Measurements from ENCODE around the gene SLC49A4. TPM values are rescaled to one million over a fixed set of nuclear protein-coding genes. Genes with fewer than 3 reads are reported as not detected.
A peak's percentile ranks its signal among the peaks of the same experiment; 100 is the strongest.

SLC49A4 gene
- polyA plus RNA-seq, 1 of the 3 experiments (the other 2 are of a cell fraction): 6.4 TPM

GRCh38 chr3:122926811-122927210 is 131.9 kb downstream of the SLC49A4 start (continued):
- no peak for TF ChIP-seq YY1 (IDR thresholded peaks at IDR 0.05; ENCODE audit: low read depth)
- TF ChIP-seq MEF2A (IDR thresholded peaks at IDR 0.05; ENCODE audit: borderline replicate concordance, low read depth): no peak
- TF ChIP-seq JUND (IDR thresholded peaks at IDR 0.05): no peak
- TF ChIP-seq FOSL2 (IDR thresholded peaks at IDR 0.05; ENCODE audit: borderline replicate concordance, low read depth): no peak
- TF ChIP-seq FOXJ3 (CRISPR knock-in tag; IDR thresholded peaks at IDR 0.05): no peak

GRCh38 chr3:122927726-122928125 is 132.9 kb downstream of the SLC49A4 start:
- ChIA-PET POLR2A (no interaction called here), CTCF (interaction anchor here (1.3 to 2.7 kb wide), 3 partner anchors 15 to 100 kb away, joined by 4 to 18 read pairs (median 12); partner anchors contain the start of gene SEMA5B)
- H3K9me2 ChIP-seq: no peaks in the 10 kb centered on the region
- H3K4me1 ChIP-seq (ENCODE audit: control insufficient read depth in 1 of 2, insufficient read depth in 2 of 2, low read depth in 1 of 2, low read length in 1 of 2): peaks cover 0 to 23% of the 10 kb centered on the region in 2 experiments; a peak in 1 of 4 replicates
- no peak overlapping the region for H3K27ac ChIP-seq (ENCODE audit: low read depth in 2 of 2, low read length in 1 of 2)
- no peak overlapping the region for H3K4me2 ChIP-seq
- no peaks in the 10 kb centered on the region for H3K36me3 ChIP-seq (replicated peaks in 1 of 2; ENCODE audit: control insufficient read depth in 1 of 2, insufficient read depth in 2 of 2, low read length in 1 of 2)
- no peak overlapping the region for H2AFZ ChIP-seq (ENCODE audit: low read depth)
- H3K27me3 ChIP-seq (ENCODE audit: insufficient read depth): no peaks in the 10 kb centered on the region; the same call in 1 of the 2 replicates
- TF ChIP-seq RXRA (IDR thresholded peaks at IDR 0.05; ENCODE audit: borderline replicate concordance, low read depth) (no peak), RCOR1 (IDR thresholded peaks at IDR 0.05; ENCODE audit: low read length) (no peak), TAF1 (IDR thresholded peaks at IDR 0.05; ENCODE audit: borderline replicate concordance, low read depth, low read length) (no peak), GATA2 (CRISPR knock-in tag; IDR thresholded peaks at IDR 0.05) (no peak), NFIC (IDR thresholded peaks at IDR 0.05; ENCODE audit: borderline replicate concordance) (no peak), MEF2A (IDR thresholded peaks at IDR 0.05; ENCODE audit: borderline replicate concordance, low read depth) (no peak), TEAD4 (IDR thresholded peaks at IDR 0.05; ENCODE audit: borderline replicate concordance, insufficient read depth) (no peak), ELF1 (IDR thresholded peaks at IDR 0.05) (no peak), NRF1 (IDR thresholded peaks at IDR 0.05; ENCODE audit: low read depth, low read length) (no peak)
- TF ChIP-seq, protein P1, sequence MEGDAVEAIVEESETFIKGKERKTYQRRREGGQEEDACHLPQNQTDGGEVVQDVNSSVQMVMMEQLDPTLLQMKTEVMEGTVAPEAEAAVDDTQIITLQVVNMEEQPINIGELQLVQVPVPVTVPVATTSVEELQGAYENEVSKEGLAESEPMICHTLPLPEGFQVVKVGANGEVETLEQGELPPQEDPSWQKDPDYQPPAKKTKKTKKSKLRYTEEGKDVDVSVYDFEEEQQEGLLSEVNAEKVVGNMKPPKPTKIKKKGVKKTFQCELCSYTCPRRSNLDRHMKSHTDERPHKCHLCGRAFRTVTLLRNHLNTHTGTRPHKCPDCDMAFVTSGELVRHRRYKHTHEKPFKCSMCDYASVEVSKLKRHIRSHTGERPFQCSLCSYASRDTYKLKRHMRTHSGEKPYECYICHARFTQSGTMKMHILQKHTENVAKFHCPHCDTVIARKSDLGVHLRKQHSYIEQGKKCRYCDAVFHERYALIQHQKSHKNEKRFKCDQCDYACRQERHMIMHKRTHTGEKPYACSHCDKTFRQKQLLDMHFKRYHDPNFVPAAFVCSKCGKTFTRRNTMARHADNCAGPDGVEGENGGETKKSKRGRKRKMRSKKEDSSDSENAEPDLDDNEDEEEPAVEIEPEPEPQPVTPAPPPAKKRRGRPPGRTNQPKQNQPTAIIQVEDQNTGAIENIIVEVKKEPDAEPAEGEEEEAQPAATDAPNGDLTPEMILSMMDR (IDR thresholded peaks at IDR 0.05): no peak
- H4K20me1 ChIP-seq (ENCODE audit: insufficient read depth): no peaks in the 10 kb centered on the region
- no peaks in the 10 kb centered on the region for H3K9me3 ChIP-seq
- H3K4me3 ChIP-seq (ENCODE audit: low read depth in 2 of 2, low read length in 1 of 2): no peak overlapping the region
- no peak for DNase-seq
- 82% methylated on average over 9 of the region's 10 CpGs for WGBS (ENCODE audit: low lambda C conversion rate)
- no peaks in the 10 kb centered on the region for H3F3A ChIP-seq (replicated peaks; ENCODE audit: insufficient read depth)
- H3K9ac ChIP-seq: no peak overlapping the region
- H3K79me2 ChIP-seq (ENCODE audit: insufficient read depth): no peaks in the 10 kb centered on the region

DNA sequence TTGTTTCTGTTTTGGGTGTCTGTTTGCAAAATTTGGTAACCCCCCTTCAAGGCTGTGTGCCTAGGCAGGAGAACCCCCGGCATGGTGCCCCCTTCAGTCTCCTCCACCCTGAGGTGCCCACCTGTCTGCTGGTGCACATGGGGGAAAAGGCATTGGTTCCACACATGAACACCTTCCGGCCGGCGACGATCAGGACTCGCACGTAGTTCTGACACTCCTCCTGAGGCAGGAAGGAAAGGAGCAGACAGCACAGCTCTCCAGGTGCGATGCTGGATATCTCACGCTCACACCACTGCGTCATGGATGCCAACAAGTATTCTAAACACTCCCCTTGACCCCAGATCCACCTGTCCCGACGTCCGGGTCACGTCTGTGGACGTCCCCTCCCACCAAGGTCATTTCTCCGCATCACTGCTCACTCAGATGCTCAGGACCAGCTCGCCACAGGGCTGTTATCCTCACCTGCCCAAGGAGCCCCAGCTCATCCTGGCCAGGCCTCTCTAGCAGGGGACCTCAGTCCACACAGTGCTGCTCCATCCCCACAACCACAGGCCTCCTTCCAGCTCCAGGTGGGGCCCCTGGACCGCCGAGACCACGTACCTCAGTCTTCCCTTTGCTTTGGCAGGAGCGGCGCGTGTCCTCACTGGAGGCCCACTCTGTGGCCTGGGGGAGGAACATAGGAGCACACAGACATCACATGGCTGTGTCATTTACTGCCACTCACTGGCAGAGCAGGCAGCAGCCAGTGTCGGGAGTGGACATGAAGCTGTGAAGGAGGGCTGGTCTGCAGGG is 133.7 kb downstream of the SLC49A4 start:
- ChIA-PET POLR2A (no interaction called here), CTCF (interaction anchor here (0.8 to 2.7 kb wide), 6 partner anchors 11 to 99 kb away, joined by 3 to 18 read pairs (median 4); partner anchors contain the start of gene SEMA5B)
- no peaks in the 10 kb centered on the region for H3K9me3 ChIP-seq

More for the DNA sequence above, 133.7 kb downstream of the SLC49A4 start:
- H3K79me2 ChIP-seq (ENCODE audit: insufficient read depth): no peaks in the 10 kb centered on the region
- H3K27me3 ChIP-seq (ENCODE audit: insufficient read depth): no peaks in the 10 kb centered on the region
- H2AFZ ChIP-seq (ENCODE audit: low read depth): no peak overlapping the region
- TF ChIP-seq JUND (IDR thresholded peaks at IDR 0.05): no peak
- no peak for TF ChIP-seq EP300 (IDR thresholded peaks at IDR 0.05; ENCODE audit: borderline replicate concordance in 1 of 2, low read depth in 1 of 2, low read length in 1 of 2)
- TF ChIP-seq, protein P2, sequence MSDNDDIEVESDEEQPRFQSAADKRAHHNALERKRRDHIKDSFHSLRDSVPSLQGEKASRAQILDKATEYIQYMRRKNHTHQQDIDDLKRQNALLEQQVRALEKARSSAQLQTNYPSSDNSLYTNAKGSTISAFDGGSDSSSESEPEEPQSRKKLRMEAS (IDR thresholded peaks at IDR 0.05; ENCODE audit: low read depth): no peak
- no peak for TF ChIP-seq CHD2 (IDR thresholded peaks at IDR 0.05; ENCODE audit: low read length, partially characterized antibody)
- no peak for TF ChIP-seq ELF1 (IDR thresholded peaks at IDR 0.05)
- no peak for TF ChIP-seq SIN3A (IDR thresholded peaks at IDR 0.05; ENCODE audit: borderline replicate concordance, low read depth, low read length)
- TF ChIP-seq, protein P1 (IDR thresholded peaks at IDR 0.05): no peak
- no peak for TF ChIP-seq SMC3 (IDR thresholded peaks at IDR 0.05; ENCODE audit: low read depth, low read length)
- TF ChIP-seq RCOR1 (IDR thresholded peaks at IDR 0.05; ENCODE audit: low read length): no peak
- no peak for TF ChIP-seq GATA2 (CRISPR knock-in tag; IDR thresholded peaks at IDR 0.05)
- TF ChIP-seq RXRA (IDR thresholded peaks at IDR 0.05; ENCODE audit: borderline replicate concordance, low read depth): no peak
- H3K9ac ChIP-seq: no peak overlapping the region
- no peaks in the 10 kb centered on the region for H3F3A ChIP-seq (replicated peaks; ENCODE audit: insufficient read depth)
- no peaks in the 10 kb centered on the region for H4K20me1 ChIP-seq (ENCODE audit: insufficient read depth)
- WGBS (ENCODE audit: low lambda C conversion rate): 76% methylated on average over 19 of the region's 24 CpGs
- no peaks in the 10 kb centered on the region for H3K9me2 ChIP-seq
- peak overlapping the region in 1 of 2 experiments; percentile 14; a peak in 1 of 4 replicates for H3K27ac ChIP-seq (ENCODE audit: low read depth in 2 of 2, low read length in 1 of 2)
- no peak for DNase-seq
- H3K36me3 ChIP-seq (replicated peaks in 1 of 2; ENCODE audit: control insufficient read depth in 1 of 2, insufficient read depth in 2 of 2, low read length in 1 of 2): no peaks in the 10 kb centered on the region
- no peak overlapping the region for H3K4me3 ChIP-seq (ENCODE audit: low read depth in 2 of 2, low read length in 1 of 2)
- no peak overlapping the region for H3K4me2 ChIP-seq
- H3K4me1 ChIP-seq (ENCODE audit: control insufficient read depth in 1 of 2, insufficient read depth in 2 of 2, low read depth in 1 of 2, low read length in 1 of 2): peaks cover 0 to 23% of the 10 kb centered on the region in 2 experiments; a peak in 1 of 4 replicates

Measured in SK-N-SH (cell line).